MM.1S (cell line): Measurements from ENCODE around the gene TDP2.
"Not testable (repeated sequence)": the region's sequence is repeated elsewhere in the genome, so short reads cannot be mapped to it uniquely, and the experiment has no call there.

Experiments used
- DNase-seq: peaks from one replicate; pipeline ENCODE4 v3.0.0-alpha.2; 2015
- H2AFZ ChIP-seq: fragments of 300-600 bp; sonication (generic); 2 replicates; pipeline ENCODE4 v1.6.0; 2016; ENCODE audit warnings: antibody characterized with exemption, low read length
- H3F3A ChIP-seq: fragments of 300-600 bp; sonication (generic); 2 replicates; pipeline ENCODE4 v1.6.1; 2016; ENCODE audit warnings: mild to moderate bottlenecking, antibody characterized with exemption, low read length, moderate library complexity, mixed read lengths; ENCODE audit not compliant: insufficient read depth
- H3K27ac ChIP-seq: fragments of 300-600 bp; sonication (generic); 2 replicates; pipeline ENCODE4 v1.5.1; 2016; ENCODE audit warnings: mild to moderate bottlenecking, low read length
- H3K27me3 ChIP-seq: fragments of 300-600 bp; sonication (generic); replicated peaks from 2 replicates; pipeline ENCODE4 v1.6.0; 2016; ENCODE audit warnings: low read length; ENCODE audit not compliant: insufficient read depth
- H3K36me3 ChIP-seq: fragments of 300-600 bp; sonication (generic); replicated peaks from 2 replicates; pipeline ENCODE4 v1.6.1; 2016; ENCODE audit warnings: mild to moderate bottlenecking, low read length, mixed read lengths; ENCODE audit not compliant: insufficient read depth
- H3K4me1 ChIP-seq: fragments of 300-600 bp; sonication (generic); 2 replicates; pipeline ENCODE4 v1.6.1; 2016; ENCODE audit warnings: low read length, mixed read lengths
- H3K4me2 ChIP-seq: fragments of 300-600 bp; sonication (generic); 2 replicates; pipeline ENCODE4 v1.6.0; 2016; ENCODE audit warnings: low read depth, low read length
- H3K4me3 ChIP-seq: fragments of 300-600 bp; sonication (generic); 2 replicates; pipeline ENCODE4 v1.5.1; 2016; ENCODE audit warnings: low read length, mixed read lengths
- H3K79me2 ChIP-seq: fragments of 300-600 bp; sonication (generic); 2 replicates; pipeline ENCODE4 v1.6.1; 2016; ENCODE audit warnings: mixed run types, low read length, mixed read lengths
- H3K9ac ChIP-seq: fragments of 300-600 bp; sonication (generic); 2 replicates; pipeline ENCODE4 v1.6.1; 2016; ENCODE audit warnings: low read length, mixed read lengths
- H3K9me2 ChIP-seq: fragments of 300-600 bp; sonication (generic); replicated peaks from 2 replicates; pipeline ENCODE4 v1.6.1; 2016; ENCODE audit warnings: mild to moderate bottlenecking, low read length, mixed read lengths; ENCODE audit not compliant: insufficient read depth
- H3K9me3 ChIP-seq: fragments of 300-600 bp; sonication (generic); replicated peaks from 2 replicates; pipeline ENCODE4 v1.6.1; 2016; ENCODE audit warnings: mild to moderate bottlenecking, low read length, mixed read lengths; ENCODE audit not compliant: insufficient read depth
- H4K20me1 ChIP-seq: fragments of 300-600 bp; sonication (generic); 2 replicates; pipeline ENCODE4 v1.6.1; 2016; ENCODE audit warnings: mild to moderate bottlenecking, low read length, moderate library complexity, mixed read lengths; ENCODE audit not compliant: insufficient read depth
- CTCF ChIP-seq: fragments of 300-600 bp; sonication (generic); IDR thresholded peaks from 2 replicates; pipeline ENCODE4 v1.5.1; 2016; ENCODE audit warnings: antibody characterized with exemption, low read length, mixed read lengths
- EZH2 ChIP-seq: fragments of 300-600 bp; sonication (generic); optimal IDR thresholded peaks from 2 replicates; pipeline ENCODE3; 2017; ENCODE audit warnings: low read depth, mild to moderate bottlenecking, antibody characterized with exemption, low read length, mixed read lengths
- EZH2phosphoT487 ChIP-seq: fragments of 300-600 bp; sonication (generic); IDR thresholded peaks from 2 replicates; pipeline ENCODE4 v1.6.1; 2018; ENCODE audit warnings: antibody characterized with exemption, low read length

TDP2 gene

GRCh38 chr6:24643920-24644319, 22.8 kb downstream of the TDP2 start:
- Histone ChIP-seq H2AFZ (no peak overlapping the region), H4K20me1 (no peaks in the 10 kb centered on the region), H3F3A (peaks cover 11% of the 10 kb centered on the region; the same call in 1 of the 2 replicates), H3K9me3 (no peaks in the 10 kb centered on the region), H3K9ac (no peak overlapping the region), H3K9me2 (no peaks in the 10 kb centered on the region), H3K36me3 (no peaks in the 10 kb centered on the region), H3K4me1 (peaks cover 13% of the 10 kb centered on the region), H3K4me2 (no peak overlapping the region), H3K27me3 (no peaks in the 10 kb centered on the region; the same call in 1 of the 2 replicates), H3K79me2 (no peaks in the 10 kb centered on the region), H3K27ac (no peak overlapping the region), H3K4me3 (no peak overlapping the region)
- DNase-seq, result no peak
- TF ChIP-seq CTCF (no peak), EZH2 (no peak), EZH2phosphoT487 (no peak)

- Histone ChIP-seq H3K9me2 (no peaks in the 10 kb centered on the region), H3K27me3 (no peaks in the 10 kb centered on the region; the same call in 1 of the 2 replicates), H4K20me1 (no peaks in the 10 kb centered on the region), H3K9ac (no peak overlapping the region), H3K4me2 (no peak overlapping the region), H3K4me1 (peaks cover 13% of the 10 kb centered on the region), H3K79me2 (no peaks in the 10 kb centered on the region), H3F3A (peaks cover 6% of the 10 kb centered on the region; the same call in 1 of the 2 replicates), H3K4me3 (no peak overlapping the region), H3K27ac (no peak overlapping the region), H3K9me3 (no peaks in the 10 kb centered on the region), H3K36me3 (no peaks in the 10 kb centered on the region), H2AFZ (no peak overlapping the region)
- no peak for DNase-seq
- TF ChIP-seq EZH2phosphoT487 (no peak), CTCF (no peak), EZH2 (no peak)
These were observed 24.6 kb downstream of the TDP2 start for GRCh38 chr6:24642061-24642460.

- not testable (repeated sequence) for H3K79me2 ChIP-seq, H4K20me1 ChIP-seq, H3K4me2 ChIP-seq, H2AFZ ChIP-seq, H3K9me2 ChIP-seq, H3K36me3 ChIP-seq, H3K9ac ChIP-seq, H3K4me3 ChIP-seq, H3K9me3 ChIP-seq, H3K27me3 ChIP-seq, H3K27ac ChIP-seq, H3F3A ChIP-seq, DNase-seq, H3K4me1 ChIP-seq
These were observed 26.1 kb downstream of the TDP2 start for GRCh38 chr6:24640631-24641030.

- Histone ChIP-seq H4K20me1 (no peaks in the 10 kb centered on the region), H3K4me2 (no peak overlapping the region), H3K4me3 (no peak overlapping the region), H3K9ac (no peak overlapping the region), H3K27ac (no peak overlapping the region), H3K79me2 (no peaks in the 10 kb centered on the region), H3K9me3 (no peaks in the 10 kb centered on the region), H3K9me2 (no peaks in the 10 kb centered on the region), H3K4me1 (peaks cover 8% of the 10 kb centered on the region; the same call in 1 of the 2 replicates), H3K27me3 (no peaks in the 10 kb centered on the region; the same call in 1 of the 2 replicates), H3F3A (peaks cover 1% of the 10 kb centered on the region; the same call in 1 of the 2 replicates), H3K36me3 (no peaks in the 10 kb centered on the region), H2AFZ (no peak overlapping the region)
- no peak for DNase-seq
- no peak for TF ChIP-seq EZH2
- no peak for TF ChIP-seq EZH2phosphoT487
- TF ChIP-seq CTCF, result no peak
These were observed 26.5 kb downstream of the TDP2 start for GRCh38 chr6:24640166-24640565.
